PC-3 (cell line): ENCODE results near the gene ADRB2. TPM values are rescaled to one million over a fixed set of nuclear protein-coding genes. Genes with fewer than 3 reads are reported as not detected.

Experiments
- ATAC-seq: fragments of 200-7000 bp; cut with Tn5 transposase; 2 replicates; pipeline ENCODE4 v1.9.1; 2020; ENCODE audit warnings: mild to moderate bottlenecking, moderate library complexity
- BruUV-seq: library from RNA; stranded (reverse); fragments of 400-500 nt; replicated peaks from 2 replicates; lab custom pipeline; 2021; lab: Mats Ljungman, UMichigan
- CTCF ChIA-PET: fragments of 300-600 bp; sonication (Branson Sonifier 250); formaldehyde crosslinking; loops from one replicate; lab custom pipeline; 2022; ENCODE audit warnings: antibody characterized with exemption; lab: Charles Lee
- POLR2A ChIA-PET: fragments of 300-600 bp; sonication (Branson Sonifier 250); formaldehyde crosslinking; loops from one replicate; lab custom pipeline; 2022; ENCODE audit warnings: antibody characterized with exemption; ENCODE audit not compliant: unreplicated experiment; lab: Charles Lee
- DNase-seq: peaks from one replicate; pipeline ENCODE4 v3.0.0-alpha.2; 2015
- H2AFZ ChIP-seq: fragments of 300-600 bp; sonication (generic); 2 replicates; pipeline ENCODE4 v1.6.0; 2016; ENCODE audit warnings: antibody characterized with exemption, low read length
- H3F3A ChIP-seq: fragments of 300-600 bp; sonication (generic); one replicate; pipeline ENCODE4 v1.6.0; 2017; ENCODE audit warnings: antibody characterized with exemption, low read length, control low read depth, mild to moderate bottlenecking; ENCODE audit not compliant: unreplicated experiment
- H3K27ac ChIP-seq: fragments of 300-600 bp; sonication (generic); 2 replicates; pipeline ENCODE4 v1.5.1; 2016; ENCODE audit warnings: mild to moderate bottlenecking, low read length
- H3K27me3 ChIP-seq: fragments of 300-600 bp; sonication (generic); 2 replicates; pipeline ENCODE4 v1.6.1; 2016; ENCODE audit warnings: low read length, mixed read lengths
- H3K36me3 ChIP-seq: fragments of 300-600 bp; sonication (generic); 2 replicates; pipeline ENCODE4 v1.6.1; 2016; ENCODE audit warnings: low read depth, mixed run types, low read length, mixed read lengths
- H3K4me1 ChIP-seq: fragments of 300-600 bp; sonication (generic); 2 replicates; pipeline ENCODE4 v1.5.1; 2016; ENCODE audit warnings: low read length; ENCODE audit not compliant: insufficient read depth
- H3K4me2 ChIP-seq: fragments of 300-600 bp; sonication (generic); 2 replicates; pipeline ENCODE4 v1.6.0; 2016; ENCODE audit warnings: low read length
- H3K4me3 ChIP-seq: fragments of 300-600 bp; sonication (generic); 2 replicates; pipeline ENCODE4 v1.5.1; 2016; ENCODE audit warnings: mild to moderate bottlenecking, low read length, mixed read lengths
- H3K79me2 ChIP-seq: fragments of 300-600 bp; sonication (generic); 2 replicates; pipeline ENCODE4 v1.6.1; 2017; ENCODE audit warnings: low read length, mixed read lengths
- H3K9ac ChIP-seq: fragments of 300-600 bp; sonication (generic); 2 replicates; pipeline ENCODE4 v1.6.0; 2016; ENCODE audit warnings: mild to moderate bottlenecking, low read length
- H3K9me2 ChIP-seq: fragments of 300-600 bp; sonication (generic); replicated peaks from 2 replicates; pipeline ENCODE4 v1.6.1; 2016; ENCODE audit warnings: mixed run types, low read length, mixed read lengths
- H3K9me3 ChIP-seq: fragments of 300-600 bp; sonication (generic); 2 replicates; pipeline ENCODE4 v1.6.1; 2016; ENCODE audit warnings: low read length, mixed read lengths
- H4K20me1 ChIP-seq: fragments of 300-600 bp; sonication (generic); 2 replicates; pipeline ENCODE4 v1.6.1; 2016; ENCODE audit warnings: low read length, mixed read lengths
- EZH2 ChIP-seq: fragments of 300-600 bp; sonication (generic); IDR thresholded peaks from one replicate; pipeline ENCODE4 v1.6.1; 2017; ENCODE audit warnings: antibody characterized with exemption, mild to moderate bottlenecking, low read length; ENCODE audit not compliant: unreplicated experiment
- EZH2phosphoT487 ChIP-seq: fragments of 300-600 bp; sonication (generic); IDR thresholded peaks from 2 replicates; pipeline ENCODE4 v1.6.1; 2018; ENCODE audit warnings: mild to moderate bottlenecking, antibody characterized with exemption, low read length, borderline replicate concordance
- intact Hi-C: fragments of 100-400 bp; cut with micrococcal nuclease; formaldehyde crosslinking; loops from 2 replicates; pipeline ENCODE4 v1.9.0; 2023
- total RNA-seq: library from RNA; depleted of rRNA; stranded (reverse); fragments of >200 nt; gene quantifications from 2 replicates; pipeline ENCODE4 v1.2.3, GENCODE V29; 2014
- TF ChIP-seq, protein P1 (sequence below): fragments of 300-600 bp; sonication (generic); conservative IDR thresholded peaks from 2 replicates; pipeline ENCODE4 v1.5.1; 2017; ENCODE audit warnings: antibody characterized with exemption, low read depth, mild to moderate bottlenecking, low read length

ADRB2 gene
- total RNA-seq, 1 experiment from 2014 or later, result 41.1 TPM

DNA sequence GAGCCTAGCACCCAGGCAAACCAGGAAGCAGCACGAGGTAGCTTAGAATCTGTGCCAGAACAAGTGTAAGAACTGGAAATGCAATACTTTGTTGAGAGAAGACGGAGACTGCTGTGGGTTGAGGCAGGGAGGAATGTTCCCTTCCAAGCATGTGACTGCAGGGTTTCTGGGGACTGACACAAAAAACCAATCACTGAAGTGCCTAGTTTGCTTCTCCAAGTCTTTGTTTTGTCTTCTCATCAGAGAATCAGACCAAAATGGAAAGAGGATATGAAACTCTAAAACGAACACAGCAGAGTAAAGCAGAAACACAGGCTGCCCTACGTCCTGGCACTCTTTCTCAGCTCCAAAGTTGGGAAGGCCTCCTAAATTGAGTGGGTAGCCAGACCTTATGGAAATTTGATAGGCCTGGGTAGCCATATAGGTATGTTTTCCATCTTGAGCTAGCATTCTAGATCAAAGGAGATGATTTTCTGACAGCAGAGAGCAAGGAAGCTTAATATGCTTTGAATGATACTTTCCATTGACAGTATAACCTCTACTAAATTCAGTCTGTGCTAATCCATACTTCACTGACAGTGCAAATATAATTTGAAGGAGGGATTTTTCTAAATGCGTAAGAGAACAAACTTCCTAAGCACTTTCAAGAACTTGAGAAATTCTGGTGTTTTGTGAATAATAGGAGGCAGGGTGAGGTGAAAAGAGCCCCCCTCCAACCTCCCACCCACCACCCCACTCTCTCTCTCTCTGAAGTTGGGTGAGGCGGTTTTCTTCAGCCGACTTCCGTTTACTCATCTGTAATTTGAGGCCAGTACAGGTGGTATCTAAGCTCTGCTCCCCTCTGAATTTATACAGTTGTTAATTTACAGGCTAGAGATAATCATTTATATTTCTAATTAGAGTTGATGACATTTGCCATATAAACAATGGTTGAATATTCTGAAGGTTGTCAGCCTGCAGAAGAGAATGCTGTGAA lies 5.5 kb downstream of the ADRB2 start:
- Histone ChIP-seq H2AFZ (no peak overlapping the region), H3K27ac (no peak overlapping the region), H3K36me3 (no peaks in the 10 kb centered on the region), H3K9me3 (no peaks in the 10 kb centered on the region), H3K4me2 (peak overlapping the region; percentile 89), H3K9me2 (no peaks in the 10 kb centered on the region), H3K4me1 (peaks cover 72% of the 10 kb centered on the region), H3K9ac (no peak overlapping the region), H3F3A (no peaks in the 10 kb centered on the region), H3K79me2 (peaks cover 97% of the 10 kb centered on the region), H4K20me1 (peaks cover 67% of the 10 kb centered on the region), H3K27me3 (no peaks in the 10 kb centered on the region), H3K4me3 (peak overlapping the region; percentile 73)
- no TSS peak for BruUV-seq
- TF ChIP-seq EZH2phosphoT487 (no peak), EZH2 (no peak)
- TF ChIP-seq, protein P1, sequence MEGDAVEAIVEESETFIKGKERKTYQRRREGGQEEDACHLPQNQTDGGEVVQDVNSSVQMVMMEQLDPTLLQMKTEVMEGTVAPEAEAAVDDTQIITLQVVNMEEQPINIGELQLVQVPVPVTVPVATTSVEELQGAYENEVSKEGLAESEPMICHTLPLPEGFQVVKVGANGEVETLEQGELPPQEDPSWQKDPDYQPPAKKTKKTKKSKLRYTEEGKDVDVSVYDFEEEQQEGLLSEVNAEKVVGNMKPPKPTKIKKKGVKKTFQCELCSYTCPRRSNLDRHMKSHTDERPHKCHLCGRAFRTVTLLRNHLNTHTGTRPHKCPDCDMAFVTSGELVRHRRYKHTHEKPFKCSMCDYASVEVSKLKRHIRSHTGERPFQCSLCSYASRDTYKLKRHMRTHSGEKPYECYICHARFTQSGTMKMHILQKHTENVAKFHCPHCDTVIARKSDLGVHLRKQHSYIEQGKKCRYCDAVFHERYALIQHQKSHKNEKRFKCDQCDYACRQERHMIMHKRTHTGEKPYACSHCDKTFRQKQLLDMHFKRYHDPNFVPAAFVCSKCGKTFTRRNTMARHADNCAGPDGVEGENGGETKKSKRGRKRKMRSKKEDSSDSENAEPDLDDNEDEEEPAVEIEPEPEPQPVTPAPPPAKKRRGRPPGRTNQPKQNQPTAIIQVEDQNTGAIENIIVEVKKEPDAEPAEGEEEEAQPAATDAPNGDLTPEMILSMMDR, result no peak
- ATAC-seq (no peak), DNase-seq (peak; percentile 60)
- intact Hi-C loops, result no loop called here
- ChIA-PET POLR2A (interaction anchor here (0.6 to 1.0 kb wide), 3 partner anchors 43 to 175 kb away, joined by 3 to 13 read pairs (median 3); no protein-coding TSS in a partner anchor), CTCF (interaction anchor here (0.5 to 1.5 kb wide), 3 partner anchors 11 to 90 kb away, joined by 3 to 9 read pairs (median 6); no protein-coding TSS in a partner anchor)

DNA sequence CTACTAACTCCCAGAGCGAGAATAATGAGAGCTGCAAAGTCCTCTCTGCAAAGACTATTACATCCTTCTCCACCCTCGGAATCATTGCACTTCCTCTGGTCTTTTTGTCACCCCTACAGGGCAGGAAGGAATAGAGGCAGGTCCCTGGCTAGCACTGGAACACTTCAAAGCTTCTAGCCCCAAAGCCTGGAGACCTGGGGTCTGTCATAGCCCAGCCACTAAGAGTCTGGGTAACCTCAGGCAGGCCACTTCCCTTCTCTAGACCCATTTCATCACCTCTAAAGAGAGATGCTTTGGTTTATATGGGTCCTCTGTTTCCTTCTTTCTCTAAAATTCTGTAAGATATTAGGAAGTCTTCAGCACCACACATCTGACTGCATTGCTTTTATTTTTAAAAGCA lies 6.7 kb downstream of the ADRB2 start:
- DNase-seq (no peak), ATAC-seq (no peak)
- Histone ChIP-seq H3K27ac (no peak overlapping the region), H3K4me3 (peak overlapping the region; percentile 73; the same call in 1 of the 2 replicates), H3K9me3 (no peaks in the 10 kb centered on the region), H3K4me1 (peaks cover 61% of the 10 kb centered on the region), H3K79me2 (peaks cover 93% of the 10 kb centered on the region), H3K27me3 (no peaks in the 10 kb centered on the region), H3K9ac (no peak overlapping the region), H3K9me2 (no peaks in the 10 kb centered on the region), H3F3A (no peaks in the 10 kb centered on the region), H3K36me3 (0 out of 2 replicates have a peak, but pooled peaks cover 3% of the 10 kb centered on the region), H4K20me1 (peaks cover 55% of the 10 kb centered on the region), H3K4me2 (peak overlapping the region; percentile 89), H2AFZ (no peak overlapping the region)
- CTCF ChIA-PET, result interaction anchor here (1.2 to 1.5 kb wide), 2 partner anchors 12 to 92 kb away, joined by 6 to 9 read pairs; no protein-coding TSS in a partner anchor
- POLR2A ChIA-PET, result no interaction called here
- intact Hi-C loops, result no loop called here
- no peak for TF ChIP-seq EZH2
- TF ChIP-seq, protein P1, result no peak
- no peak for TF ChIP-seq EZH2phosphoT487
- BruUV-seq, result no TSS peak
